GM21529 (cell line): ENCODE data around the gene MYL11.
"Not testable (repeated sequence)": the region's sequence is repeated elsewhere in the genome, so short reads cannot be mapped to it uniquely, and the experiment has no call there.

ENCODE experiments used
- ATAC-seq: cut with Tn5 transposase; IDR thresholded peaks from one replicate; pipeline ENCODE4 v1.9.1; 2021; ENCODE audit not compliant: unreplicated experiment

The MYL11 gene

DNA sequence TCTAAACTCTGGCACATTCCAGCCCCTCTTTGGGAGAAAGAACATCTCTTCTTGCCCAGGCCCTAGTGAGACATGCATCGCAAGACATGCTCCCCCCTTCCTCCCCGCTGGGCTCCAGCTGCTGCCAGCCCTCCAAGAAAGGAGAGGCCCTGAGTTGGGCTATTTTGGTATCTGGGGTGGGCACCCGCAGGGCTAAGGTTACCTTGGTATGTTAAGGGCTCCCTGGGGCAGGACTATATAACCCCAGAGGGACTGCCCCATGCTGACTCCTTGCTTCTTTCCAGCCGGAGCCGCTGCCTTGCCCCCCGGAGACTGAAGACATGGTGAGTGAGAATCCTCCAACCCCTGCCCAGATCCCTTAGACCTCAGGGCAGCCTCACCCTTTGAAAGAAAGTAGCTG lies at the start of gene MYL11:
Gene MYL11, plus strand, starts transcription at position 265 of the 400 bp plus-strand sequence. Its CDS starts 56 bp downstream, at position 321.
- ATAC-seq, result no peak

DNA sequence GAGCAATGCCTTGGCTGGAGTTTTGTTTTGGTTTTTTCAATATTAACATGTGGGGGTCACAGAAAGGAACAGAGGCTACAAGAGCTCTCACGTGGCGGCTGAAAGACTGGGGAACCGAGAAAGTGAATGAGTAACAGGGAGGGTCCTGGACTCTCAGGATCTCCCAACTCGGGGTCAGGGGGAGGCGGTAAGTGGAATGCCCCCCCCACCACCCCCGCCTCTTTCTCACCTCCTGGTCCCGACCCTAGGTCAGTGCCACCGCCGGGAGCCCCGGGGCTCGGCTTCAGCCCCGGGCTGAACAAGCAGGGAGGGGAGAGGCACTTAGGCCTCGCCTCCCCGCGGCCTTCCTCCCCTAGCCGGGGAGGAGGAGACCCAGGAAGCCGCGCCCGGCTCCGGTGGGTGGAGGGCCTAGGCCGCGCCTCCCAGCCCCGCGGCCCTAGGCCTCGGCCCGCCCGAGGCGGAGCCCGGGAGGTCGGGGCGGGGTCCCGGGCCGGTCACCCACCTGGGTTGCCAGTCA lies 40.1 kb upstream of the MYL11 start:
- ATAC-seq, result peak; percentile 83

- ATAC-seq, result peak; percentile 74
Observed at GRCh38 chr16:30335028-30335597, 39.5 kb upstream of the MYL11 start.

DNA sequence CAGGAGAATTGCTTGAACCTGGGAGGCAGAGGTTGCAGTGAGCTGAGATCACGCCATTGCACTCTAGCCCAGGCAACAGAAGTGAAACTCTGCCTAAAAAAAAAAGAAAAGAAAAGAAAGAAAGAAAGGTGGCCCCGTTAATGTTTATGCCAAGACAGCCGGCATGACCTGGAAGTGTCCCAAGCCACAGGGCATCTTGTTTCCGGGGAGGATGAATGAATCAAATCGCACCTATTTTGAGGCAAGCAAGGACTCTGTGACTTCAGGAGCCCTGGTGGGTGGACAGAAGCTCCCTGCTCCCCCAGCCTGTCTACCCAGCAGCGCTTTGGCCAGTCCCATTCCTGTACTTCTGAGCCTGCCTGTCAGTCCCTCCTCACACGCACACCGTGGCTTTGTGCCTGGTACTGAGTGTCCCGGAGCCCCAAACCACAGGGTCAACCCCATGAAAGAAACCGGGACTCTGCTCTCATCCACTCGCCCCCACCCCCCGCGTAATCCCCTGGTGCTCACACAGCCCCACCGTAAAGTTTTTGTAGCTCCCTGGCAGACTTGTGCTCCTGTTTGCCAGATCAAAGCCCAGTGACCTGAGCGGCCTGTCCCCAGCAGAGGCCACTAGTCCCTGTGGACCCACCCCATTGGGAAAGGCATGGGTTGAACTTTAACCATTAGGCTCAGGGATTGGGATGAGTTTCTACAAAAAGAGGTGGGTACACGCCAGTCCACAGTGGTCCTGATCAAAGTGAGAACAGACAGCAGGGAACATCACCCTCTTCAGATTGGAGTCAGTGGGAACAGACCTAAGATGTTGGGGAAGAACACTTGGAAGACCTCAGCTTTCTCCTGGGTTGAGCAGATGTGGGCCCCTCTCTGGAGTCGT lies 38.8 kb upstream of the MYL11 start:
- peak; percentile 13 for ATAC-seq

GRCh38 chr16:30337964-30338357 lies 36.6 kb upstream of the MYL11 start:
- ATAC-seq, result not testable (repeated sequence)

DNA sequence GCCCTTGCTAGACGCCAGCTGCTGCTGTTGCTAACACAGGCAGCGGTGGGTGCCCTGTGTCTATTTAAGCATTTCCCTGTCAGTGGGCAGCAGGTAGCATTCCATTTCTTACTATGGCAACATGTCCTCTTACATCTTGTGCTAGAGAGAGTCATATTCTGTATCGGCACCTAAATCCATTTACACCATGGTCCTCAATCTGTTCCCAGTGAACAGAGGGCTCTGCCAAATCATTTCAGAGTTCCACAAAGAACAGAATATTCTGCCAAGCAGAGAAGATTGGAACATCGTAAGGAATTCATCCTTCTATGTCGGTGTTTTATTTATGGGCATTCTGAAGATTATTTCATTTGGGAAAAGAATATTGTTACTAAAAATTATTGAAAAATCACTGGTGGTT lies 35.9 kb upstream of the MYL11 start:
- not testable (repeated sequence) for ATAC-seq

DNA sequence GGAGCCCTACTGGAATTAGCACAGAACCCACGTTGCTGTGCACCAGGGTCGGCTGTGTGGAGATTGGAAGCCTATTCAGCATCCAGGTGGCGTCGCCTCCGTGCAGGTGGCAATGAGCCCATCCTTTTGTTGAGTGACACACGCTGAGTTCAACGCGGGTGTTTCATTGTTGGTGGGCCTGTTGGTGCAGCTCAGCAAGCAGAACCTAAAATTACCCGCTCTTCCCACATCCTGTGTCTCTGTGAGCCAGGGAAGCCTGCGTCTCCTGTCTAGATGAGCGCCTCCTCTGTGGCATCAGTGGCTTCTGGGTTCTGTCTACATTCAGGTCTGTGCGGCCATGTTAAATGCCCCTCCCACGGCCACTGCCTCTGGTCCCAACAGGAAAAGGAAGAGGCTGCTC lies 34.0 kb upstream of the MYL11 start:
- ATAC-seq, result no peak

- ATAC-seq, result not testable (repeated sequence)
Observed at GRCh38 chr16:30341971-30342370, 32.6 kb upstream of the MYL11 start.

GRCh38 chr16:30342751-30343490 lies 31.7 kb upstream of the MYL11 start:
- no peak for ATAC-seq

- ATAC-seq, result not testable (repeated sequence)
Observed at GRCh38 chr16:30343491-30343820, 31.1 kb upstream of the MYL11 start.

DNA sequence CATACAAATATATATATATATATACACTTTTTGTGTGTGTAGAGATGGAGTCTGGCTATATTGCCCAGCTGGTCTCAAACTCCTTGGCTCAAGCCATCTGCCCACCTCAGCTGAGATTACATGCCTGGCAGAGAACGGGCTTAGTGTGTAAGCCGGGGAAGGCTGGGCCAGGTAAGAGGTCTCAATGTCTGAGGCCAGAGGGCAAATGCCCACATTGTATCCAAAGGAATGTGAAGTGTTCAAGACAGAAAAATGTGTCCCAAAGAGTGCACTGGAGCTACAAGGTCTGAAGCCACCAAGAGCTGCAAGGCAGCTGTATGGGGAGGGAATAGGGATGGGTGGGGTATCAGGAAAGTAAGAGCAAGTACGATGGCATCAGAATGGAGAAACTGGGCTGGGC lies 28.3 kb upstream of the MYL11 start:
- ATAC-seq, result no peak

DNA sequence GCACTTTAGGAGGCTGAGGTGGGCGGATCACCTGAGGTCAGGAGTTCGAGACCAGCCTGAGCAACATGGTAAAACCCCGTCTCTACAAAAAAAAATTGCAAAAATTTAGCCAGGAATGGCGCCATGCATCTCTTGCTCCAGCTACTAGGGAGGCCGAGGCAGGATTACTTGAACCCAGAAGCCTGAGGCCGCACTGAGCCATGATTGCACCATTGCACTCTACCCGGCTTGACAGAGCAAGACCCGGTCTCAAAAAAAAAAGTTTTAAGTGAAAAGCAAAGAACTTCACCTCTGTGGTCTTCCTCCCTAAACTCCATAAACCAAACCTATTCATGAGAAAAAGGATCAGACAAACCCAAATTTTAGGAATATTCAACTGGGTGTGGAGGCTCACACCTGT lies 26.5 kb upstream of the MYL11 start:
- ATAC-seq, result no peak

DNA sequence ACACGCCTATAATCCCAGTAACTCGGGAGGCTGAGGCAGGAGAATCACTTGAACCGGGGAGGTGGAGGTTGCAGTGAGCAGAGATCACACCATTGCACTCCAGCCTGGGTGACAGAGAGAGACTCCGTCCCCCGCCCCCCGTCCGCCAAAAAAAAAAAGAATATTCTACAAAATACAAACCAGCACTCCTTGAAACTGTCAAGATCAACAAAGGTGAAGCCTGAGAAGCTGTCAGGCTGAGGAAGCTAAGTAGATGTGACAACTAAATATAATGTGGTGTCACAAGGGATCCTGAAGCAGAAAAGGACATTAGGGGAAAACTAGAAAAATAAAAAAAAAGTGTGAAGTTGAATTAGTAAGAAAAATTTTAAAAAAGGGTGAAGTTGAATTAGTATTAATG lies 25.7 kb upstream of the MYL11 start:
- no peak for ATAC-seq

DNA sequence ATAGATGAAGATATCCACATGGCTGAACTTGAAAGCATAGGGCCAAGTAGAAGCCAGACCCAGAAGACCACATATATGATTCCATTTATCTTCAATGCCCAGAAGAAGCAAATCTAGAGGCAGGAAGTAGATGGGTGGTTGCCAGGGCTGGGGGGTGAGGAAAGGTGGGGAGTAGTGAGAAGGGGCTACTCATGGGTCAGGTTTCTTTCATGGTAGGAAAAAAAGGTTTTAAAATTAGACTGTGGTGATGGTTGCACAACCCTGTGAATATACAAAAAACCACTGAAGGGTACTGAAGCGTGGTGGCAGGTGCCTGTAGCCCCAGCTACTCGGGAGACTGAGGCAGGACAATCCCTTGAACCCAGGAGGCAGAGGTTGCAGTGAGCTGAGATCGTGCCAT lies 24.9 kb upstream of the MYL11 start:
- ATAC-seq, result no peak

- ATAC-seq, result no peak
Observed at GRCh38 chr16:30350134-30350871, 24.3 kb upstream of the MYL11 start.

DNA sequence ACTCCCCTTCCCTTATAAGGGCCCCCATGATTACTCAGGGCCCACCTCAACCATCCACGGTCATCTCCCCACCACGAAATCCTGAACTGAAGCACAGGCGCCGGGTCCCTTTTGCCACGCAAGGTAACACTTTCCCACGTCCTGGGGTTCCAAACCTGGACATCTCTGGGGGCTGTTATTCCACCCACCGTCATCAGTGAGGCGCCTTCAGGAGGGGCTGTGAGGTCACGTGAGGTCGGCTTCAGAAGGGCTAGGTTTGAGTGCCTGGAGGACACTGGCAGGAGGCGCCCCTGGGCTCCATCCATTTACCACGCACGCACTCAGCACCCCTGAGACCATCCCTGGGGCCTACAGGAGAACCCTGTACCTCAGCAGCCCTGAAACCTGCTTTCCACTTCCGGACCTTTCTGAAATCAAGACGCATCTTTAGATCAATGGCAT lies 23.6 kb upstream of the MYL11 start:
- no peak for ATAC-seq

DNA sequence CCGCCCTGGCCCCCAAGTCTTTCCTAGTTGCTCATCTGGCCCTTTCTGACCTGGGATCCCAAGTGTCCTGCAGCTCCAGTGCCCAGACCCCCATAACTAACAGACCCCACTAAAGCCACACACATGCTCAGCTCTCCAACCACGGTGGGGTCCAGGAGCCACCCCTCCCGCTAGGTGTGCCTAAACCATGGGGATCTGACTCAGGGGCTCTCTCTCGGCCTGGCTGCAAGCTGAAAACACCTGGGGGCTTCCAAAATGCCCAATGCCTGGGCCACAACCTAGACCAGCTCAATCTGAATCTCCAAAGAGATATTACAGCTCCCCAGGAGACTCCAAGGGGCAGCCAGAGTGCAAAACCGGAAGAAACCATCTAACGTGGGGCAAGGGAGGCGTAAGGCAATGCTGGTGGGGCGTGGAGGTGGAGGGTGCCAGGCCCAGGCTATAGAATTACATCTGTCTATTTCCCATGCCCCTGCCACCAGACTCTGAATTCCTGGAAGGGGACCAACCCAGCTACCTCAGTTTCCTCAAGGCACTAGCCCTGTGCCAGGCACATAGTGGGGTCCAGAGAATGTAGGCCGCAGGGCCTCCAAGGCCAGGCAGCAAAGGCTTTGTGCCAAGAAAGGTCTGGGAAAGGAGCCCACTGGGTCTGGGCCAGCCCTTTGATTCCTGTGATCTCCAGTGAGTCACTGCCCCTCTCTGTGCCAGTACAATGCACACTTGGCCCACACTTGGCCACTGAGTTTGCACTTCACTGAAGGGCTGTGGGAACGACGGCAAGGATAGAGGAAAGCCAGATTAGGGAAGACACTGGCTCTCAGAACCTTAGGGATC lies 22.8 kb upstream of the MYL11 start:
- no peak for ATAC-seq

DNA sequence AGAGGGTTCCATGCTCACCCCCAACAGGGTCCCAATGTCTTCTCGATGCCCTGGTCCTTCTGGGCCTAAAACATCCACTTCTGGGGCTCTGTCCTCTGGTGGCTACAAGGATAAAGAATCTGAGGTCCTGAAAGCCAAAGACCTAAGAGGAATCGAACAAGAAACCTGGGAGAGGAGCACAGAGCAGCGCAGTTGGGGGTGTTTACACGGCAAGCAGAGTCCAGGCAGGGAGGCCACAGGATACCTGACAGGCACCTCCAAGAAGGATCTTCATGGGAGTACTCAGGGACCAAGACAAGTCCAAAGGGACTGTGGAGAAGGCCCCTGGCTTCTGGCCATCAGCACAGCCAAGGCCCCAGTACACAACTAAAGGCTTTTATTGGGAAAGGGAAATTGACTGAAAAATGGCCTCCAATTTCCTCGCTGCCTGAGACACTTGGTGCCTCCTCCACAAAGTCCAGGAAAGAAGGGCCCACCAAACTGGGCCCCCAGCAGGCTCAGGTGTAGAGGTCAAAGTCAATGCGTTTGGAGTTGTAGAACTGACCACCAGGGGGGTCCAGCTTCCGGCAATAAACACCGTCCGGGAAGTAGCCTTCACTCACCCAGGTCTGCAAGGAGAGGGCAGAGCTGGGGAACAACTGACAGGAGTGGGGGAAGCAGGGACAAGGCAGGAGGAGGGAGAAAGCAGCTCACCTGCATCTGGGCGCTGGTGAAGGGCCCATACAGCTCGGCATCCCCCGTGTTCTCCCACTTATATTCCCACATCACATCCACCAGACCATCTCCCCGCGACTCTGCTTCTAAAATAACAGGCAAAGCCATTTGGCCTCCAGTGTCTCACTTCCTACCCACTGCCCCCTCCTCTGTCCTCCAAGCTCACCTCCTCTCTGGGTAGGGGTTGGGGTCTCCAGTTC lies 21.9 kb upstream of the MYL11 start:
- no peak for ATAC-seq
